Measurements from ENCODE around the gene PFDN5.

- no peak for TF ChIP-seq EZH2phosphoT487 (IDR thresholded peaks at IDR 0.05; ENCODE audit: low read depth, severe bottlenecking, unreplicated experiment)
- TF ChIP-seq CTCF (IDR thresholded peaks at IDR 0.05; ENCODE audit: poor library complexity) = no peak
Measured at GRCh38 chr12:53336181-53336681, 40.9 kb downstream of the PFDN5 start, which contains the start of gene SP7.

All from hepatocyte (in vitro differentiated cells).